Caco-2 (cell line): ENCODE measurements around the gene CER1. TPM values are rescaled to one million over a fixed set of nuclear protein-coding genes. Genes with fewer than 3 reads are reported as not detected.

Source experiments
- BruUV-seq: library from RNA; stranded (reverse); fragments of 400-500 nt; replicated peaks from 2 replicates; lab custom pipeline; 2021; lab: Mats Ljungman, UMichigan
- CTCF ChIA-PET: fragments of 300-600 bp; sonication (Branson Sonifier 250); formaldehyde crosslinking; loops from one replicate; lab custom pipeline; 2022; ENCODE audit warnings: antibody characterized with exemption; lab: Charles Lee
- POLR2A ChIA-PET: fragments of 300-600 bp; sonication (Branson Sonifier 250); formaldehyde crosslinking; loops from one replicate; lab custom pipeline; 2022; ENCODE audit warnings: antibody characterized with exemption; lab: Charles Lee
- DNase-seq, 2 experiments: peaks; one replicate each; pipeline versions ENCODE4 v3.0.0 to v3.0.0-alpha.2; 2020 to 2022
- H3K27me3 ChIP-seq: replicated peaks from 2 replicates; pipeline ENCODE4 v1.6.0; 2011; ENCODE audit warnings: low read length; ENCODE audit not compliant: control insufficient read depth, insufficient read depth
- H3K36me3 ChIP-seq: 2 replicates; pipeline ENCODE4 v1.5.1; 2011; ENCODE audit warnings: low read length; ENCODE audit not compliant: control insufficient read depth, insufficient read depth
- H3K4me1 ChIP-seq: fragments of 250-450 bp; sonication (Bioruptor Pico); 2 replicates; pipeline ENCODE4 v1.5.1; 2020; ENCODE audit warnings: mild to moderate bottlenecking
- H3K4me3 ChIP-seq: 2 replicates; pipeline ENCODE4 v1.5.1; 2011; ENCODE audit warnings: low read depth, mild to moderate bottlenecking, control low read depth, low read length
- H3K9me3 ChIP-seq: fragments of 250-450 bp; sonication (Bioruptor Pico); 2 replicates; pipeline ENCODE4 v1.5.1; 2020; ENCODE audit warnings: mild to moderate bottlenecking, moderate library complexity
- H3K27ac Mint-ChIP-seq: one replicate; pipeline ENCODE4 v1.8.0; 2022; ENCODE audit warnings: mixed read lengths; ENCODE audit not compliant: unreplicated experiment
- H3K27me3 Mint-ChIP-seq: one replicate; pipeline ENCODE4 v1.8.0; 2022; ENCODE audit warnings: mixed read lengths; ENCODE audit not compliant: insufficient read depth, unreplicated experiment
- H3K36me3 Mint-ChIP-seq: one replicate; pipeline ENCODE4 v1.8.0; 2022; ENCODE audit warnings: mild to moderate bottlenecking, mixed read lengths; ENCODE audit not compliant: insufficient read depth, unreplicated experiment
- H3K4me1 Mint-ChIP-seq: one replicate; pipeline ENCODE4 v1.8.0; 2022; ENCODE audit warnings: low read depth, mixed read lengths; ENCODE audit not compliant: unreplicated experiment
- H3K4me3 Mint-ChIP-seq: one replicate; pipeline ENCODE4 v1.8.0; 2022; ENCODE audit warnings: mild to moderate bottlenecking, moderate library complexity, mixed read lengths; ENCODE audit not compliant: unreplicated experiment
- H3K9me3 Mint-ChIP-seq: one replicate; pipeline ENCODE4 v1.8.0; 2022; ENCODE audit warnings: mixed read lengths; ENCODE audit not compliant: unreplicated experiment
- CTCF ChIP-seq, 2 experiments: fragments of 200-600 bp in 1 of 2; IDR thresholded peaks; 1 replicate in 1 of 2; 2 replicates in 1 of 2; pipeline versions ENCODE4 v1.5.1 to v1.8.0; 2011 to 2022; ENCODE audit warnings: antibody characterized with exemption in 1 of 2, control low read depth in 1 of 2, inconsistent platforms in 1 of 2, low read depth in 1 of 2, low read length in 1 of 2, mild to moderate bottlenecking in 1 of 2, moderate library complexity in 1 of 2; ENCODE audit not compliant: insufficient read depth in 1 of 2, severe bottlenecking in 1 of 2, unreplicated experiment in 1 of 2
- intact Hi-C: fragments of 100-400 bp; cut with micrococcal nuclease; formaldehyde crosslinking; loops from one replicate; pipeline ENCODE4 v1.10.0; 2022; ENCODE audit not compliant: unreplicated experiment
- total RNA-seq: library from RNA; stranded (reverse); gene quantifications from 2 replicates; pipeline ENCODE4 v1.2.3, GENCODE V29; 2022

The CER1 gene
- total RNA-seq, 1 experiment from 2014 or later: not detected

- DNase-seq: no peak
- no peaks in the 10 kb centered on the region for H3K36me3 Mint-ChIP-seq
- ChIA-PET POLR2A (no interaction called here), CTCF (no interaction called here)
- no peak for TF ChIP-seq CTCF (IDR thresholded peaks at IDR 0.05; ENCODE audit: insufficient read depth in 1 of 2, low read depth in 1 of 2, low read length in 1 of 2, severe bottlenecking in 1 of 2, unreplicated experiment in 1 of 2)
- H3K9me3 ChIP-seq: no peaks in the 10 kb centered on the region
- no peak overlapping the region for H3K4me3 ChIP-seq
- H3K27me3 Mint-ChIP-seq: peaks cover 6% of the 10 kb centered on the region
- no peak overlapping the region for H3K4me3 Mint-ChIP-seq
- no peaks in the 10 kb centered on the region for H3K36me3 ChIP-seq
- no peaks in the 10 kb centered on the region for H3K4me1 Mint-ChIP-seq
- H3K27me3 ChIP-seq: no peaks in the 10 kb centered on the region
- no peaks in the 10 kb centered on the region for H3K9me3 Mint-ChIP-seq
- intact Hi-C loops: no loop called here
- no peak overlapping the region for H3K27ac Mint-ChIP-seq
- BruUV-seq: no TSS peak
- H3K4me1 ChIP-seq: no peaks in the 10 kb centered on the region
Measured at GRCh38 chr9:14748373-14748772, 25.8 kb upstream of the CER1 start.

- Mint-ChIP-seq H3K4me1 (no peaks in the 10 kb centered on the region), H3K36me3 (no peaks in the 10 kb centered on the region), H3K4me3 (no peak overlapping the region), H3K27ac (no peak overlapping the region), H3K27me3 (peaks cover 6% of the 10 kb centered on the region), H3K9me3 (no peaks in the 10 kb centered on the region)
- ChIA-PET CTCF (no interaction called here), POLR2A (no interaction called here)
- no peaks in the 10 kb centered on the region for H3K36me3 ChIP-seq
- no peak for DNase-seq
- no peaks in the 10 kb centered on the region for H3K27me3 ChIP-seq
- intact Hi-C loops: no loop called here
- no peaks in the 10 kb centered on the region for H3K9me3 ChIP-seq
- no peaks in the 10 kb centered on the region for H3K4me1 ChIP-seq
- H3K4me3 ChIP-seq: no peak overlapping the region
- no TSS peak for BruUV-seq
- TF ChIP-seq CTCF (IDR thresholded peaks at IDR 0.05; ENCODE audit: insufficient read depth in 1 of 2, low read depth in 1 of 2, low read length in 1 of 2, severe bottlenecking in 1 of 2, unreplicated experiment in 1 of 2): no peak
Measured at GRCh38 chr9:14747111-14747510, 24.6 kb upstream of the CER1 start.

GRCh38 chr9:14746626-14747025 is 24.1 kb upstream of the CER1 start:
- H3K4me1 Mint-ChIP-seq: no peaks in the 10 kb centered on the region
- peaks cover 6% of the 10 kb centered on the region for H3K27me3 Mint-ChIP-seq
- no peaks in the 10 kb centered on the region for H3K9me3 Mint-ChIP-seq
- no peak for TF ChIP-seq CTCF (IDR thresholded peaks at IDR 0.05; ENCODE audit: insufficient read depth in 1 of 2, low read depth in 1 of 2, low read length in 1 of 2, severe bottlenecking in 1 of 2, unreplicated experiment in 1 of 2)
- H3K27ac Mint-ChIP-seq: no peak overlapping the region
- Histone ChIP-seq H3K4me3 (no peak overlapping the region), H3K27me3 (no peaks in the 10 kb centered on the region), H3K36me3 (no peaks in the 10 kb centered on the region), H3K9me3 (no peaks in the 10 kb centered on the region), H3K4me1 (no peaks in the 10 kb centered on the region)
- intact Hi-C loops: no loop called here
- no peaks in the 10 kb centered on the region for H3K36me3 Mint-ChIP-seq
- no peak for DNase-seq
- CTCF ChIA-PET: no interaction called here
- POLR2A ChIA-PET: no interaction called here
- H3K4me3 Mint-ChIP-seq: no peak overlapping the region
- no TSS peak for BruUV-seq
